ENCODE results near the gene GOSR1. TPM values are rescaled to one million over a fixed set of nuclear protein-coding genes. Genes with fewer than 3 reads are reported as not detected.

GOSR1 gene
- total and polyA plus RNA-seq, 2 donors (not counting 1 experiment from before 2014, with no cell fraction given), result 19.1 to 66.6 TPM

DNA sequence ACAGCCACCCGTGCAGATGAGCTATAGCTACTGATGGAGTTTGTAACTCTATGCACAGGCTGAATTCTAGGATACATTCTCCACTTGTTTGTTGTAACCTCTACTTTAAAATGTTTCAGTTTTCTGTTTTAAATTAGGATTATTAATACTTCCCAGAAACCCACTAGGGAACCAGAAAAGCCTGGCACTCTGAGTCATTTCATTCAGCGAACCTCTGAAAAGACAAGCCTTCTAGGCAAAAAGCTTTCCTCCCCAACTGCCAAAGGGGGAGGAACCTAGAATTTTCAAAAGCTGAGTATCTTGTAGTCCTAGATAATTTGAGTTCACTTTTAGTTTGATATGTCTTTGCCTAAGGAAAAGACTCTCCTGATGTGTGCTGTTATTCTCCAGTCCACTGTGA is 43.2 kb downstream of the GOSR1 start:
- H3K4me3 Mint-ChIP-seq, result no peak overlapping the region
- Histone ChIP-seq H3K9me3 (ENCODE audit: control extremely low read depth in 1 of 3, control insufficient read depth in 2 of 3, insufficient read depth in 1 of 3, low read length in 2 of 3) (peaks cover 0 to 6% (median 0%) of the 10 kb centered on the region in 3 donors), H3K79me2 (ENCODE audit: control insufficient read depth, insufficient read depth, low read length) (no peaks in the 10 kb centered on the region), H3K9ac (ENCODE audit: low read length) (no peak overlapping the region), H3K4me3 (ENCODE audit: control extremely low read depth in 1 of 5, extremely low read depth in 1 of 5, insufficient read depth in 1 of 5, low read depth in 2 of 5, low read length in 4 of 5) (no peak overlapping the region), H3K36me3 (replicated peaks in 1 of 2; ENCODE audit: control extremely low read depth in 1 of 2, control insufficient read depth in 1 of 2, extremely low read depth in 1 of 2, insufficient read depth in 2 of 2, low read length in 1 of 2) (peaks cover 6 to 45% of the 10 kb centered on the region in 2 experiments), H4K20me1 (ENCODE audit: control insufficient read depth, insufficient read depth, low read length, poor library complexity, severe bottlenecking) (peaks cover 9% of the 10 kb centered on the region), H2AFZ (ENCODE audit: insufficient read depth, low read depth, low read length, poor library complexity, severe bottlenecking) (no peak overlapping the region), H3K4me1 (ENCODE audit: control insufficient read depth in 2 of 2, insufficient read depth in 2 of 2, low read length in 2 of 2) (no peaks in the 10 kb centered on the region), H3K27ac (ENCODE audit: low read length in 2 of 2) (no peak overlapping the region), H3K4me2 (replicated peaks; ENCODE audit: low read depth, low read length, poor library complexity, severe bottlenecking) (no peak overlapping the region), H3K27me3 (replicated peaks in 1 of 4; ENCODE audit: control extremely low read depth in 1 of 4, control insufficient read depth in 3 of 4, insufficient read depth in 4 of 4, low read length in 3 of 4) (no peaks in the 10 kb centered on the region)
- H3K27ac Mint-ChIP-seq, result no peak overlapping the region
- no peaks in the 10 kb centered on the region for H3K27me3 Mint-ChIP-seq
- DNase-seq, result no peak
- no CpG with 5 or more reads among the region's 2 CpGs for WGBS (ENCODE audit: insufficient coverage)
- no peak for ATAC-seq (ENCODE audit: low read depth)
- TF ChIP-seq, protein P1, sequence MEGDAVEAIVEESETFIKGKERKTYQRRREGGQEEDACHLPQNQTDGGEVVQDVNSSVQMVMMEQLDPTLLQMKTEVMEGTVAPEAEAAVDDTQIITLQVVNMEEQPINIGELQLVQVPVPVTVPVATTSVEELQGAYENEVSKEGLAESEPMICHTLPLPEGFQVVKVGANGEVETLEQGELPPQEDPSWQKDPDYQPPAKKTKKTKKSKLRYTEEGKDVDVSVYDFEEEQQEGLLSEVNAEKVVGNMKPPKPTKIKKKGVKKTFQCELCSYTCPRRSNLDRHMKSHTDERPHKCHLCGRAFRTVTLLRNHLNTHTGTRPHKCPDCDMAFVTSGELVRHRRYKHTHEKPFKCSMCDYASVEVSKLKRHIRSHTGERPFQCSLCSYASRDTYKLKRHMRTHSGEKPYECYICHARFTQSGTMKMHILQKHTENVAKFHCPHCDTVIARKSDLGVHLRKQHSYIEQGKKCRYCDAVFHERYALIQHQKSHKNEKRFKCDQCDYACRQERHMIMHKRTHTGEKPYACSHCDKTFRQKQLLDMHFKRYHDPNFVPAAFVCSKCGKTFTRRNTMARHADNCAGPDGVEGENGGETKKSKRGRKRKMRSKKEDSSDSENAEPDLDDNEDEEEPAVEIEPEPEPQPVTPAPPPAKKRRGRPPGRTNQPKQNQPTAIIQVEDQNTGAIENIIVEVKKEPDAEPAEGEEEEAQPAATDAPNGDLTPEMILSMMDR (IDR thresholded peaks at IDR 0.05), result no peak
- TF ChIP-seq EZH2 (IDR thresholded peaks at IDR 0.05; ENCODE audit: borderline replicate concordance, insufficient read depth, low read depth, low read length, poor library complexity, severe bottlenecking), result no peak
- ChIA-PET POLR2A (no interaction called here), CTCF (interaction anchor here (1.2 kb wide), 1 partner anchor 416 kb away, joined by 5 read pairs; no protein-coding TSS in a partner anchor)
- H3K4me1 Mint-ChIP-seq, result no peaks in the 10 kb centered on the region
- no peaks in the 10 kb centered on the region for H3K9me3 Mint-ChIP-seq (ENCODE audit: insufficient read depth)
- intact Hi-C loops (cut with micrococcal nuclease), result no loop called here

GRCh38 chr17:30520882-30521281 is 43.7 kb downstream of the GOSR1 start:
- Histone ChIP-seq H3K79me2 (ENCODE audit: control insufficient read depth, insufficient read depth, low read length) (no peaks in the 10 kb centered on the region), H4K20me1 (ENCODE audit: control insufficient read depth, insufficient read depth, low read length, poor library complexity, severe bottlenecking) (peaks cover 9% of the 10 kb centered on the region), H3K36me3 (replicated peaks in 1 of 2; ENCODE audit: control extremely low read depth in 1 of 2, control insufficient read depth in 1 of 2, extremely low read depth in 1 of 2, insufficient read depth in 2 of 2, low read length in 1 of 2) (peaks cover 7 to 45% of the 10 kb centered on the region in 2 experiments), H3K4me2 (replicated peaks; ENCODE audit: low read depth, low read length, poor library complexity, severe bottlenecking) (no peak overlapping the region), H3K27me3 (replicated peaks in 1 of 4; ENCODE audit: control extremely low read depth in 1 of 4, control insufficient read depth in 3 of 4, insufficient read depth in 4 of 4, low read length in 3 of 4) (no peaks in the 10 kb centered on the region), H3K9me3 (ENCODE audit: control extremely low read depth in 1 of 3, control insufficient read depth in 2 of 3, insufficient read depth in 1 of 3, low read length in 2 of 3) (peaks cover 0 to 6% (median 0%) of the 10 kb centered on the region in 3 donors), H3K4me1 (ENCODE audit: control insufficient read depth in 2 of 2, insufficient read depth in 2 of 2, low read length in 2 of 2) (no peaks in the 10 kb centered on the region), H2AFZ (ENCODE audit: insufficient read depth, low read depth, low read length, poor library complexity, severe bottlenecking) (no peak overlapping the region), H3K27ac (ENCODE audit: low read length in 2 of 2) (no peak overlapping the region), H3K4me3 (ENCODE audit: control extremely low read depth in 1 of 5, extremely low read depth in 1 of 5, insufficient read depth in 1 of 5, low read depth in 2 of 5, low read length in 4 of 5) (no peak overlapping the region), H3K9ac (ENCODE audit: low read length) (no peak overlapping the region)
- POLR2A ChIA-PET, result no interaction called here
- WGBS (ENCODE audit: insufficient coverage), result 80% methylated on average over 1 of the region's 1 CpG
- no peaks in the 10 kb centered on the region for H3K27me3 Mint-ChIP-seq
- no peaks in the 10 kb centered on the region for H3K9me3 Mint-ChIP-seq (ENCODE audit: insufficient read depth)
- no peak for ATAC-seq (ENCODE audit: low read depth)
- DNase-seq, result no peak
- intact Hi-C loops (cut with micrococcal nuclease), result no loop called here
- CTCF ChIA-PET, result interaction anchor here (1.2 kb wide), 1 partner anchor 416 kb away, joined by 5 read pairs; no protein-coding TSS in a partner anchor
- H3K4me1 Mint-ChIP-seq, result no peaks in the 10 kb centered on the region
- no peak overlapping the region for H3K4me3 Mint-ChIP-seq
- TF ChIP-seq, protein P1 (IDR thresholded peaks at IDR 0.05), result no peak
- TF ChIP-seq EZH2 (IDR thresholded peaks at IDR 0.05; ENCODE audit: borderline replicate concordance, insufficient read depth, low read depth, low read length, poor library complexity, severe bottlenecking), result no peak
- H3K27ac Mint-ChIP-seq, result no peak overlapping the region
